ENCODE results near the gene STX1A. TPM values are rescaled to one million over a fixed set of nuclear protein-coding genes. Genes with fewer than 3 reads are reported as not detected.

STX1A gene
- total RNA-seq, 3 donors from 2014 or later = 5.2 to 23.9 (median 6.1) TPM

GRCh38 chr7:73735528-73735905 lies 16.0 kb upstream of the STX1A start:
- ATAC-seq (no peak), DNase-seq (peak in 2 of 3 donors; percentile 62 to 70)
- intact Hi-C loops (cut with DNase I, micrococcal nuclease) = loop anchor here in 1 of 2 donors (5.0 kb wide), 1 partner anchor 128 kb away; no protein-coding TSS in a partner anchor
- H3K4me1 ChIP-seq (ENCODE audit: low read depth) = peaks cover 31% of the 10 kb centered on the region
- H3K4me3 ChIP-seq = no peak overlapping the region
- TF ChIP-seq CTCF (IDR thresholded peaks at IDR 0.05) = no peak
- no peaks in the 10 kb centered on the region for H3K9me3 ChIP-seq
- no peaks in the 10 kb centered on the region for H3K36me3 ChIP-seq (ENCODE audit: low read depth)

GRCh38 chr7:73734619-73735527 lies 15.4 kb upstream of the STX1A start:
- peak; percentile 87 for TF ChIP-seq CTCF (IDR thresholded peaks at IDR 0.05)
- no peaks in the 10 kb centered on the region for H3K36me3 ChIP-seq (ENCODE audit: low read depth)
- peaks cover 31% of the 10 kb centered on the region for H3K4me1 ChIP-seq (ENCODE audit: low read depth)
- peak; percentile 73 for ATAC-seq
- no peak overlapping the region for H3K4me3 ChIP-seq
- DNase-seq = peak; percentile 93 to 95 (median 94)
- intact Hi-C loops (cut with DNase I, micrococcal nuclease) = loop anchor here in 1 of 2 donors (5.0 kb wide), 1 partner anchor 128 kb away; no protein-coding TSS in a partner anchor
- H3K9me3 ChIP-seq = no peaks in the 10 kb centered on the region

GRCh38 chr7:73732397-73732796 lies 12.9 kb upstream of the STX1A start:
- TF ChIP-seq CTCF (IDR thresholded peaks at IDR 0.05) = no peak
- no peak for ATAC-seq
- DNase-seq = no peak
- peaks cover 16% of the 10 kb centered on the region for H3K4me1 ChIP-seq (ENCODE audit: low read depth)
- intact Hi-C loops (cut with DNase I, micrococcal nuclease) = no loop called here
- no peaks in the 10 kb centered on the region for H3K9me3 ChIP-seq
- no peaks in the 10 kb centered on the region for H3K36me3 ChIP-seq (ENCODE audit: low read depth)
- H3K4me3 ChIP-seq = no peak overlapping the region

GRCh38 chr7:73730485-73730884 lies 11.0 kb upstream of the STX1A start:
- Histone ChIP-seq H3K36me3 (ENCODE audit: low read depth) (no peaks in the 10 kb centered on the region), H3K4me1 (ENCODE audit: low read depth) (peaks cover 2% of the 10 kb centered on the region), H3K4me3 (no peak overlapping the region), H3K9me3 (no peaks in the 10 kb centered on the region)
- intact Hi-C loops (cut with DNase I, micrococcal nuclease) = no loop called here
- no peak for DNase-seq
- no peak for TF ChIP-seq CTCF (IDR thresholded peaks at IDR 0.05)
- ATAC-seq = no peak

- Histone ChIP-seq H3K36me3 (ENCODE audit: low read depth) (no peaks in the 10 kb centered on the region), H3K4me1 (ENCODE audit: low read depth) (no peaks in the 10 kb centered on the region), H3K4me3 (no peak overlapping the region), H3K9me3 (no peaks in the 10 kb centered on the region)
- intact Hi-C loops (cut with DNase I, micrococcal nuclease) = no loop called here
- ATAC-seq = no peak
- no peak for DNase-seq
- TF ChIP-seq CTCF (IDR thresholded peaks at IDR 0.05) = no peak
Measured at GRCh38 chr7:73728551-73728950, 9.1 kb upstream of the STX1A start.
